ENCODE data around the gene EEF1G. TPM values are rescaled to one million over a fixed set of nuclear protein-coding genes. Genes with fewer than 3 reads are reported as not detected.
A peak's percentile ranks its signal among the peaks of the same experiment; 100 is the strongest.
"Not testable (repeated sequence)": the region's sequence is repeated elsewhere in the genome, so short reads cannot be mapped to it uniquely, and the experiment has no call there.

EEF1G gene
- total RNA-seq, 4 donors from 2014 or later: 1,068 to 1,537 (median 1,375) TPM

- H3K4me3 ChIP-seq: peak overlapping the region; percentile 38 to 49 (median 42)
- DNase-seq (ENCODE audit: extremely low spot score): peak; percentile 98
- intact Hi-C loops (cut with DNase I): no loop called here
- H3K4me1 ChIP-seq: peaks cover 86 to 99% (median 95%) of the 10 kb centered on the region in 4 donors
- peak overlapping the region; percentile 93 to 97 (median 95) for H3K27ac ChIP-seq (replicated peaks in 1 of 4)
- TF ChIP-seq POLR2AphosphoS5 (IDR thresholded peaks at IDR 0.05): peak in 1 of 2 donors; percentile 88
- TF ChIP-seq POLR2A (IDR thresholded peaks at IDR 0.05; ENCODE audit: low read depth): peak; percentile 18
- no peak for TF ChIP-seq EP300 (IDR thresholded peaks at IDR 0.05)
- no peak for TF ChIP-seq CTCF (IDR thresholded peaks at IDR 0.05)
- no peaks in the 10 kb centered on the region for H3K9me3 ChIP-seq
- peaks cover 0 to 11% (median 3%) of the 10 kb centered on the region in 4 donors for H3K36me3 ChIP-seq
- WGBS: under 1% methylated on average over 14 of the region's 15 CpGs
- H3K27me3 ChIP-seq: no peaks in the 10 kb centered on the region
These were observed 20.4 kb downstream of the EEF1G start for GRCh38 chr11:62553080-62553838.

- no peaks in the 10 kb centered on the region for H3K27me3 ChIP-seq
- TF ChIP-seq POLR2AphosphoS5 (IDR thresholded peaks at IDR 0.05) (no peak), EP300 (IDR thresholded peaks at IDR 0.05) (no peak), POLR2A (IDR thresholded peaks at IDR 0.05; ENCODE audit: low read depth) (no peak), CTCF (IDR thresholded peaks at IDR 0.05) (no peak)
- DNase-seq (ENCODE audit: extremely low spot score): no peak
- H3K9me3 ChIP-seq: no peaks in the 10 kb centered on the region
- peak overlapping the region; percentile 38 to 49 (median 42) for H3K4me3 ChIP-seq
- intact Hi-C loops (cut with DNase I): no loop called here
- H3K4me1 ChIP-seq: peaks cover 93 to 99% (median 98%) of the 10 kb centered on the region in 4 donors
- WGBS: 14% methylated on average over 4 of the region's 4 CpGs
- peak overlapping the region; percentile 93 to 97 (median 95) for H3K27ac ChIP-seq (replicated peaks in 1 of 4)
- peaks cover 0 to 4% (median 0%) of the 10 kb centered on the region in 4 donors for H3K36me3 ChIP-seq
These were observed 21.1 kb downstream of the EEF1G start for GRCh38 chr11:62552485-62553079.

- Histone ChIP-seq H3K4me1 (peaks cover 76 to 82% (median 81%) of the 10 kb centered on the region in 4 donors), H3K27ac (replicated peaks in 1 of 4) (peak overlapping the region; percentile 93 to 97 (median 95))
- H3K36me3 ChIP-seq; H3K27me3 ChIP-seq; H3K4me3 ChIP-seq; intact Hi-C loops (cut with DNase I); H3K9me3 ChIP-seq; DNase-seq (ENCODE audit: extremely low spot score): not testable (repeated sequence)
- 95% methylated on average over 2 of the region's 2 CpGs for WGBS
These were observed 23.2 kb downstream of the EEF1G start for GRCh38 chr11:62550478-62550877.

GRCh38 chr11:62548545-62549335 lies 25.0 kb downstream of the EEF1G start:
- Histone ChIP-seq H3K36me3 (peaks cover 0 to 7% (median 0%) of the 10 kb centered on the region in 4 donors), H3K4me3 (peak overlapping the region in 1 of 4 donors; percentile 100), H3K27me3 (no peaks in the 10 kb centered on the region), H3K9me3 (no peaks in the 10 kb centered on the region), H3K27ac (replicated peaks in 1 of 4) (peak overlapping the region; percentile 97 to 100 (median 98)), H3K4me1 (peaks cover 59 to 74% (median 67%) of the 10 kb centered on the region in 4 donors)
- no peak for DNase-seq (ENCODE audit: extremely low spot score)
- 61% methylated on average over 16 of the region's 17 CpGs for WGBS
- intact Hi-C loops (cut with DNase I): no loop called here
- TF ChIP-seq POLR2A (IDR thresholded peaks at IDR 0.05; ENCODE audit: low read depth) (no peak), POLR2AphosphoS5 (IDR thresholded peaks at IDR 0.05) (no peak)

GRCh38 chr11:62547691-62548281 lies 25.9 kb downstream of the EEF1G start:
- intact Hi-C loops (cut with DNase I): no loop called here
- WGBS: 34% methylated on average over 7 of the region's 8 CpGs
- Histone ChIP-seq H3K36me3 (peaks cover 0 to 7% (median 0%) of the 10 kb centered on the region in 4 donors), H3K27ac (replicated peaks in 1 of 4) (peak overlapping the region; percentile 97 to 100 (median 98)), H3K4me1 (peaks cover 54 to 74% (median 66%) of the 10 kb centered on the region in 4 donors), H3K27me3 (no peaks in the 10 kb centered on the region), H3K4me3 (peak overlapping the region; percentile 85 to 100 (median 95)), H3K9me3 (no peaks in the 10 kb centered on the region)
- TF ChIP-seq POLR2A (IDR thresholded peaks at IDR 0.05; ENCODE audit: low read depth) (no peak), POLR2AphosphoS5 (IDR thresholded peaks at IDR 0.05) (peak; percentile 56 to 67)
- no peak for DNase-seq (ENCODE audit: extremely low spot score)
